NCI-H2029 treated with DMSO at 0.1 percent for 48 hours (cell line): ENCODE measurements around the gene CADPS.

ENCODE experiments used
- DNase-seq: peaks from one replicate; lab custom pipeline; 2025; lab: John Stamatoyannopoulos, UW

Gene CADPS

DNA sequence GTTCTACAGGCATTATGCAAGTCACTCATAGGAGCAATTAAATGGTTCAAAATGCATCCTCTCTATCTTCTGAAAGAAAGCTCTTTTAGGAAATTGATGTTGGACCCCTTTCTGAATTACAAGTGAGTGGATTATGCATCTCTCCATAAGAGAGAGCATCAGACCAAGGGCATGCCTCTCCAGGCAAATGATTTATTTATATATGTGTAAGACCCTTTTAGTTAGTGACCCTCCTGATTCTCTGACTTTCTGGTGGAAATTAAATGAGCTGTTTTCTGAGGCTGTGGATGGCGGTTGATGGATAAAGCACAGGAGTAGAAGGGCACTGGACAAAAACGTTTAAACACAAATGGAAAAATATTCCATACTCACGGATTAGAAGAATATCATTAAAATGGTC is 62.6 kb downstream of the CADPS start:
- DNase-seq: no peak

DNA sequence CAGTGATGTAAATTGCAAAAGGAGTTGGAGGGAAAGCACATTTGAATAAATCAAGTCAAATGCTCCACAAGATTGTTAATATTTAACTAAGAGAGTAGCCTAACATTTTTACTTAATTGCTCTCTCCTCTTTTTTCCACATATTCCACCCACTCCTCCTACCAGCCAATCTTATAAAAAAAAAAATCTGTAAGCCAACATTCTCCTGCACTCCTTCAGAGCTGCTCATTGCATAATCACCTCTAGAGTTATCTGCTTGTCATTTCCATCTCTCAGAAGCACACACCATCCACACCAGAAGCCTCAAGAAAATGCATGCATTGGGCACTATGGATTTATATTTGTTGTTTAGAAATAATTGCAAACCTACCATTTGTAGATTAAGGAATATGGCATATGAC is 64.1 kb downstream of the CADPS start:
- DNase-seq: no peak

DNA sequence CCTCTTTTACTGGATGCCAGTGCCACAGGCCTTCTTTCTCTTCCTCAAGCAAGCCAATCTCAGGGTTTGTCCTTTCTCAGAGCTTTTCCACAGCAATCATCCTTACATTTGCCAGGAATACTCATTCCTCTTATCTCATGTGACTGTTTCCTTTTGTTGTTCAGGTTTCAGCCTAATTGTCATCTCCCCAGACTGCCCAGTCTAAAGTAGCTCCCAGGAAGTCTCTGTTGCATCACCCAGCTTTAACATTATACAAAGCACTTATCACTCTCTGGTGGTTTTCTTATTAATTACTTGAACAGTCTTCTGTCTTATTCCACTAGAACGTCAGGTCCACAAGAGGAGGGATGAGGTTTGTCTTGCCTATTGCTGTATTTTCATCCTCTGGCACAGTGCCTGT is 65.8 kb downstream of the CADPS start:
- no peak for DNase-seq

DNA sequence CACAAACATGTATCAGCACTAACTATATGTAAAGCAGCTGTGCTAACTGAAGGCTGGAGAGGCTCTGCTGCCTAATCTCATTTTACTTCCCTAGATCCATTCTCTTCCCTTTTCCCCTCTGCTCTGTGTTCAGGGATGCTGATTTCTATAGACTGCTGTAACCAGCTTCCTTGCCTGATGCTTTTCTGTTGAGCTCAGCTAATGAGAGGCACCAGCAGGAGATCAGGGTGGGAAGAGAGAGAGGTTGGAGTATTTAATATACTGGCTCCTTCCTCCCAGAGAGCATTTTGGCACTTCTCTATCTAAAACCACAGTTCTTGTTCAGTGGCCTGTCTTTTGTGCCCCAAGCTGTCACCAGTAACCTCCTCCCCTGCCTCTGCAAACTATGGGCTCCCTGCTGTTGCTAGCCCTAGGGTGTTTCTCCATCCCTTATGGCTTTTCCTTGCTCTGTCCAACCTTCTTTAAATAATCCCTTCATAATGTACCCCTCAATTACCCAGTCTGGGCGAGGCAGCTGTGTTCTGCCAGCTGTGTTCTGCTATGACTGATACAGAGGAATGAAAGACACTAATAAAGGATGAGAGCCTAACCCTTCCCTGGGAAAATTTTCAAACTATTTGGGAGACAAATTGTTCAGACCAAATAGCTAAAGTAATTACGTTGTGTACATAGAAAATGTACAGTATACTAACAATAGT is 69.5 kb downstream of the CADPS start:
- no peak for DNase-seq

DNA sequence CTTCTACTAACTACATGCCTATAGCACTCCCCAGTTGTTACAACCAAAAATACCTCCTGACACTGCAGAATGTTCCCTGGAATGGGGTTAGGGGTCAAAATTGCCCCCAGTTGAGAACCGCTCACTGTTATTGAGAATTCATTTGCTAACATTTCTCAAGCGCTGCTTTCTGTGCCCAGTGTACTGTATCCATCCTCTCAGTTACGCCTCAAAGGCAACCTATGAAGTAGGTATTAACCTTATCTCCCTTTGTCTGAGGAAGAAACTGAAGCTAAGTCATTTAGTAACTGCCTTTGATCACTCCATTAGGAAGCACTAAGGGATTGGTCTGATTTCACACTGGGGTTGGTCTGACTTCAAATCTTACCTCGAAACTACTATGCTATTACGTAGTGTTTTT is 70.1 kb downstream of the CADPS start:
- DNase-seq: no peak

DNA sequence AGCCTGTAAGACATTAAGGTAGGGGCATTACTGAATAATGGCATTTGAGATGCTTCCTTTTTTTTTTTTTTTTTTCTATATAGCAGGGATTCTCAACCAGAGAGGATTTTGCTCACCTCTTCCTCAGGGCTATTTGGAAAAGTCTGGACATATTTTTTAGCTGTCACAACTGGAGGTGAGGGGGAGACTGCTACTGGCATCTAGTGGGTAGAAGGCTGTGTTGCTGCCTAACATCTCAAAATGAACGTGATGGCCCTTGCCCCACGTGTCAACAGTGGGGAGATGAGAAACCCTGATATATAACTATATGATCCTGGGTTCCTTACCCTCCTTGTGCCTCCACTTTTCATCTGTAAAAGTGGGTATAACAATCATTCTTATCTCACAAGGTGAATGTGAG is 71.9 kb downstream of the CADPS start:
- no peak for DNase-seq

DNA sequence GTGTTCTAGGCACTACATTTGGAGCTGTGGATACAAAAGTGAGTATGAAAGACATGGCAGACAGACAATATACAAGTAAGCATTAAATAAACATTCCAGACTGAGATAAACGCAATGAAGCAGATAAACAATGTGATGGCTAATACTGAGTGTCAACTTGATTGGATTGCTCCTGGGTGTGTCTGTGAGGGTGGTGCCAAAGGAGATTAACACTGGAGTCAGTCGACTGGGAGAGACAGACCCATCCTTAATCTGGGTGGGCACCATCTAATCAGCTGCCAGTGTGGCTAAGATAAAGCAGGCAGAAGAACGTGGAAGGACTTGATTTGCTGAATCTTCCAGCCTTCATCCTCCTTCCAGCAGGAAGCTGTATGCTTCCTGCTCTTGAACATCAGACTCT is 77.2 kb downstream of the CADPS start:
- no peak for DNase-seq

DNA sequence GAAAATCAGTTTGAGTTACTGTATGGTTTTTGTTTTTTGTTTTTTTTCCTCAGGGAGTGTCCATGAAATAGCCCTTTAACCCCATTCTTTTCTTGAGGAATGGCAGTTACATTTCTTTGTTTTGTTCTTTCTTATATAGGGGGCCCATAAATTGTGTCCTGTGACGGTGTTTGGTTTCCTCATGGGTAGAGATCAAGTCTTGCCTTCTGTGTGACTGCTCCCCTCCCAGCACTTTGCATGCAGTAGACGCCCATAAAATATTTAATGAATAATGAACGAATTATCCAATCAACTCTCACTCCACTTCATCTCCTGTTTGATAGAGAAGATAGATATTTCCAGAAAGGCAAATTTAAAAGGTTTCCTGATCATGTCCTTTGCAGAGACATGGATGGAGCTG is 78.1 kb downstream of the CADPS start:
- DNase-seq: no peak

DNA sequence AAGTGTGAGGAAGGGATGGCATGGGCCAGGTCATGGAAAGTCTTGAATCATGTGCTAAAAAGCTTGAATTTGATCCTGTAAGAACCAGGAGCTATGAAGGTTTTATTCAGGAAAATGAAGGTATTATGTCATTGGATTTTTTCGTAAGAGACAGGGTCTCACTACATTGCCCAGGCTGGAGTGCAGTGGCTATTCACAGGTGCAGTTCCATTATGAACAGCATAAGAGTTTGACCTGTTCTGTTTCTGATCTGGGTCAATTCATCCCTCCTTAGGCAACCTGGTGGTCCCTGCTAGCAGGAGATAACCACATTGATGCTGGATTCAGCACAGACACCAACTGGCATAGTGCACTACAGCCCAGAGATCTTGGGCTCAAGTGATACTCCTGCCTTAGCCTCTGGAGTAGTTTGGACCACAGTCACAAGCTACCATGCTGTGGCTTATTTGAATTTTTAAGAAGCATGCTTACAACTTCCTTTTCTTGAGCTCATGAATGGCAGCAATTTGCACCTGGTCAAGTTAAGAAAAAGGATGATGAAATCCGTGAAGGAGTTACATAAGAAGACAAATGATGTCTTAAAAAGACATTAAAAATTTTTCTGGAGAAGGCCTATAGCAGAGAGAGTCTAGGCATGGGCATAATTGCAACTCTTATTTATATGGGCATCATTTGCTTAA is 79.1 kb downstream of the CADPS start:
- DNase-seq: no peak

DNA sequence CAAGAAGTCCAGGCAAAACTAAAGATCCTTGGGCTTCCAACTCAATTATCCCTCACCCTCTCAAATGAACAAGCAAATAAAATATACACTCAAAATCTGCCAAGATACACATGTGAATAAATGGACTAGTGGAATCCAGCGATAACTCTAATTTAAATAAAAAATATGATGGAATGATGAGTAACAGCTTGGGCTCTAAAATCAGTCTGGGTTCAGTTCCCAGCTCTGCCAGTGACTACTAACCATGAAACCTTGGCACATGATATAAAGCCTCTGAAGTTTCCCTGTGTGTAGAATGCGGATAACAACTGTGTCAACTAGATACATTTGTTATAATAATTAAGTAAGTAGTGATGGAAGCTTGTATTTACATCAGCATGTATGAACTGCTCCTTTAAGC is 81.3 kb downstream of the CADPS start:
- DNase-seq: no peak

DNA sequence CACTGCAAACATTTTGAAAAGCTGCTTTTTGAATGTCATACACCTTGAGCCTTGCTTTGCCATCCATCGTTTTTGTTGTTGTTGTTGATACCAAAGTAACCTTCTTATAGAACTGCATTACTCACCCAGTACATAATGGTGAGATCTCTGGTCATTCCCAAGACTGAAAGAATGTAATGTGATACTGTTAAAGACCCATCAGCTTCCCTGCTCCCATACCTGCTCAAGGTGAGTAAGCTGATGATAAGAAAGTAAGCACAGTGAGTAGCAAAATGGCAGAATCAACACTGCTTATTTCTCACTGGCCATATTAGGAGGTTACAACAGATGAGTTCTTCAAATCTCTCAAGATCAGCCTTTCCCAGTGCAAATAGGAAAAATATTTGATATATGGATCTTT is 89.8 kb downstream of the CADPS start:
- no peak for DNase-seq

DNA sequence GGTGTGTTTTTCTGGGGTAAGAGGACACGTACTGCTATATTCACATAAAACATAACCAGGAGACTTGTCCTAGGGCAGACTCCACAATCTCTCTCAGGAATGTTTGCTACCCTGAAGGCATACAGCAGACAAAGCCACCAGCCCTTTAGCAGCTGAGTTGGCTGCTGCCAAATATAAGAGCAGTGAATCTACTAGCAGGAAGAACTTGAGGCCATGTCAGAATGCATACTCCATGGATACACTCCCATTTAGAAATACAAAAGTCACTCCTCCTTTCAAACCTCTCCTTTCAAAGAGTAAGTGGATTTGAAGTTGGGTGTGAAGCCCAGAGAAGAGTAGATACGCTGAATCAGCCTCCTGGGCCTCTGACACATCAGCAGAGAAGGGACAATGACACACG is 94.1 kb downstream of the CADPS start:
- no peak for DNase-seq

DNA sequence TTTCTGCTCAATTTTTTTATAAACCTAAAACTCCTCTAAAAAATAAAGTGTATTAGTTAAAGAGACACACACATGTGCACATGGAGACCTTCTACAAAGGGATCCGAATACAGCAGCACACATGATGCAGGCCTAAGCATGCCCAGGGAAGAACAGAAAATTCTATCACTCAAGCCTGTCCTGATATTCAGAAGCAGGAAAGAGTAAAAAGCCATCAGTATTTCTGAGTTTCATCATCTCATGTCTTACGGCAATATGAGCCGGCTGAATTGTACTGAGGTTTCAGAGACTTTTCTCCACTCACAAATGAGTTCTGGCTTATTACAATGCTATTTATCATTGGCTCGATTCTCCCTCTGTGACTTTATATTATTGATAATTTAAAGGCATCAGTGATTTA is 97.5 kb downstream of the CADPS start:
- DNase-seq: no peak

DNA sequence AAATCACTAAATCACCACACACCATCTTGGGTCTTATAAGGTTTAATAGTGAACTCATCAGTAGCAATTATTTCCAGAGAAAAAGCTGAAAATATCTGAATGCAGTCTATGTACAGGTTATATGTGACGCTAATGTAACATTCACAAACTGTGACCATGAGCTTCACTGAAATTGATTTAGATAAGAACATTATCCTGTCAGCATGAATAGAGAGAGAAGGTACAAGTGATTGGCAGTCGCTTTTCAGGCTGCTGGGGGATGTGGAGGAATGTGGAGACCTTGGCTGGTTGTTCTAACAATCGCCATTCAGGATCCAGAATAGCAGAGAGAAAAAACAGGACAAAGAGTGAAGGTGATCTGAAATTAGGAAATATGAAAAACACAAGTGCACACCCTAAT is 98.1 kb downstream of the CADPS start:
- no peak for DNase-seq

DNA sequence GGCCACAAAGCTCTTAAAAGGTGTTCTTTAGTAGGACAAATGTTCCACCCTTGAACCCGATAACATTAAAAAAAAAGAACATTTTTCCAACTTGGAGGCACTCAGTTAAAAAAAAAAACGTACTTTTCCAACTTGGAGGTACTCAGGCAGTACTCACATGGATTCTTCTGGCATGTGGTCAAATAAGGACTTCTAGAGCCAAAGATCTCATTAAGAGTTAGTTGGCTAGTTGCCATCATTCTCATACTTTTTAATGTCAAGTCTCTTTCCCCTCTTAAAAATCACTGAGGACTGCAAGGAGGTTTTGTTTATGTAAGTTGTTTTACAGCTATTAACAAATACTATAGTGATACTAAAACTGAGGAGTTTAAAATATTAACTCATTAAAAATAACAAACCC is 101.0 kb downstream of the CADPS start:
- DNase-seq: no peak

DNA sequence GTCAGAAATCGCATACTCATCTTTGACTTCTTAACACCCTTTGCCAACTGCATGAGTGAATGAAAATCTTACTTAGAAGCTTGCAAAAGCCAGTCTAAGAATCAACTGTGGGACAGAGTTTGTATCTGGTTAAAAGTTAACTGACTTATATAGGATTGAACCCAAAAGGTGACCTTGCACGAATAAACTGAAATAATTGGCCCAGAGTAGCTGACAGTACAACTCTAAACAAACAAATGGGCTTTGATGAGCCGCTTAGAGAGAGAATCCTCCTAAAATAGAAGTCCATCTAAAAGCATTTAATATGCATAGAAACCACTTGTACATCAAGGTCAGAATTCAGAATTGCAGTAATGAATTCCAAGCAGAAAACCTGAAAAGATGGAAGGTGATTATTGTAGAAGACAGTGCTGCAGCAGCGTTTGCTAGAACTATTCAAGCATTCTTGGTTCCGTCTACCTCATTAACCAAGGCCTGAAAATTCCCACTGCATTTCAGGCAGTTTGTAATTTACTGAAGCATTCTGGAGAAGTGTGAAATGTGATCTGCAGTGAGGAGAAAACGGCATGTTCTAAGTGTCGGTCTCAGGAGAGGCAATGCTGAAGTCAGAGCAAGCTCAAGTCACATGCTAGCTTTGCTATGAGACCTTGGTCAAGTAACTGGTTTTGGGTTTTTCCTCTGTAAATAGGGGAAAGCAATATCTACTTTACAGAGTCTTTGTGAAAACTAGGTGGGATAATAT is 103.7 kb downstream of the CADPS start:
- DNase-seq: no peak

DNA sequence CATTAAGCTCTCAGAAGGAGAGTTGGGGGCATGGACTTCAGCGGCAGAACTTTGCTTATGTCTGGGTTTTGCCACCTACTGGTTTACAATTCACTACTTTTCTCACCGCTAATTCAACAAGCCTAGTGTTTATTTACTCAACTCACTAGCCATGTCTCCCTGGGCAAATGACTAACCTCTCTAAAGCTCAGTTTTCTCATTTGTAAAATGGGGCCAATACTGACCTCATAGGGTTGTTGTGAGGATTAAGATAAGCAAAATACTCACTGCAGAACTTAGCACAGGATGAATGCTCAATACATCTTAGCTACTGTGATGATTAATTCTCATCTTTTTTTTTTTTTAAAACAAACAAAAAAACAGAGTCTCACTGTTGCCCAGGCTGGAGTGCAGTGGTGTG is 106.3 kb downstream of the CADPS start:
- no peak for DNase-seq

DNA sequence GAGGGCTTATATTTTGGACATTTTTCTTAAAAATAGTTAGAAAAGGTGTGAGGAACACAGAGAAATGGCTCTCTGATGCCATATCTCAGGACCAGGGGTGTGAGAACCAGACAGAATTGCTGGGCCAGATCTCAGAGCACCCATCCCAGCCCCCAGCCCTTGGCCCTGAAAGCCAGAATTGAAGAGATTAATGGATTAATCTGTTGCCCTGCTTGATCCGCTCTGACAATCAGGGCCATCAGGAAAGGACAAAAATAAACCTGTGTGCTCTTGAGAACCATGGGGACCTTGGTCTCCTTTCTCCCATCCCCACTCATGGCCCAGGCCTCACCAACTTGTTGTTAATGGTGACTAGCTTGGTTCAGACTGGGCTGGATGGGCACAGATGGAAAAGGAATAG is 113.5 kb downstream of the CADPS start:
- no peak for DNase-seq

DNA sequence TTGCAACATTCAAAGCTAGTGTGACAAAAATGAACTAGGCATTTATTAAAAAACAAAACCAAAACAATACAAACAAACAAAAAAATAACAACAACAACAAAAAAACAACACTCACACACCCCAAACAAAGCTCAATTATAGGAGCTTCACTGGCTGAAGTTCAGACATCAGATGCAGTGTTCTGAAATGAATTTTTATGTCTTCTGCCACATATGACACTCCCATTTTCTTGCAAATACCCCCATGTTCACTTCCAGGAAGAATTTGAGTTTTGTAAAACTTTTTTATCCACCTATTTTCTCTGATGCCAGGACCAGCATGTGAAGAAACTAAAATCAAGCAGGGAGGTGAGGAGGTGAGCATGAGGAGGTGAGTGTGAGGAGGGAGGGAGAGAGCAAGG is 113.9 kb downstream of the CADPS start:
- DNase-seq: no peak

DNA sequence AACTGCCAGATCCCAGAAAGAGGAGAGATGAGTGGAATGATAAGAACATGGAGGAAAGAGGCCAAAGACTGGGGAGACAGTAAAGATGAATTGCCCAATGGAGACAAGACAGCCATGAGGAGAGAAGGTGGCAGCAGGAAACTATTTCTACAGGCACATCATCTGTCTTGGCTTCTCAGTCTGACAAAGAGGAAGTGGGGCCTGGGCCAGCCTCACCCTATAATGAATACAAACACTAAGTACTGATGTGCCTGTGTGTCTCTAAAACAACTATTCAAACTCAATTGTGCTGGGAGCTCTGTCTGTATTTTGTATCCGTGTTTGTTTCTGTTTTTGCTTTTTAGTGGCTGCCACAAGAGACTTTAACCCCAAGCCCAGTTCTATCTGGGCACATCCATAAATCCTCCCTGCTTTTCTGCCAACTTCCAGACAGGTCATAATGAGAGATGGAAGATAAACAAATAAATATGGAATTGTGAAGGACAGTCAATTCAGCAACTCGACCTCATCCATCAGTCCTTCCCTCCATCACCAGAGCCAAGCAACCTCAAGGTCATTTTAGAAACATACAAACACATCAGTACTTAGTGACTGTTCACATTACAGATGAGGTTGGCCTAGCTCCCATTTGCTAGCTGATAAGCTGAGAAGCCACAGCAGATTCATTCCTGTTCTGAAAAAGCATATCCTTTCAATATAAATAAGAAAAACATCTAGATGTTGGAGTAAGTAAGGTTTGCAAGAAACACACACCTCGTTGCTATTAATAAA is 116.7 kb downstream of the CADPS start:
- DNase-seq: no peak

DNA sequence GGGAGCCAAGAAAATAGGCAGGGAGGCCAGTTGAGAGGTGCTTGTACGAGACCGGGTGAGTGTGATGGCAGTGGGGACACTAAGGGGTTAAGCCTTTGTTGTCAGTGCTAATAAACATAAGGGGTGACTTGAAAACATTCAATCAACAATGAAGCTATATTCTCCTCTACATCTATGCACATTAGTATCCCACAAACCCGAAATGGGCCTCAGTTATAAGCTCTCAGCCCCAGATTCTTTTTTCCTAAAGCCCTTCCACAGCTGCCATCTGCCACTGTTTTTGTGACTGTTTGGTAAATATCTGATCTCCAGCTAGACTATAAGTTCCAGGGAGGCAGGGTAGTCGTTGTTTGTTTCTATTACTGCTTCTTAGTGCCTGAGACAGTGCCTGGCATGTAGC is 118.2 kb downstream of the CADPS start:
- no peak for DNase-seq

DNA sequence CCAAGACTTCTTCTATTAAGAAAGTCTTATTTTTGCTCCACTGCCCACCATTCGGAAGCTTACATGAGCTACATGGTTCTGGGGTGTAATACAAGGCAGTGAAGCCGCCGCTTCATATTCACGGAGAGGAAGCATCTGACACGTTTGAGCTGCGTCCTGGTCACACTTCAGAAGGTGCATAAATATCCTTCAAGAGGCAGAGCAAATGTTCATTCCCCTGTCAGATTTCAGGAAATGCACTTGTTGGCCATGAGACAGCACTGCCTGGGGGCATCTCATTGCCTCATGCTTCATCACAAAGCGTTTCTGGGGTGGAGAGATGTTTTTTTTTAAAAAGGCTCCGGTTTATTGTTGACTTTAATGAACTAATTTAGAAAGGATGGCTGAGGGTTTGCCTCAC is 119.9 kb downstream of the CADPS start:
- peak; percentile 10 for DNase-seq

DNA sequence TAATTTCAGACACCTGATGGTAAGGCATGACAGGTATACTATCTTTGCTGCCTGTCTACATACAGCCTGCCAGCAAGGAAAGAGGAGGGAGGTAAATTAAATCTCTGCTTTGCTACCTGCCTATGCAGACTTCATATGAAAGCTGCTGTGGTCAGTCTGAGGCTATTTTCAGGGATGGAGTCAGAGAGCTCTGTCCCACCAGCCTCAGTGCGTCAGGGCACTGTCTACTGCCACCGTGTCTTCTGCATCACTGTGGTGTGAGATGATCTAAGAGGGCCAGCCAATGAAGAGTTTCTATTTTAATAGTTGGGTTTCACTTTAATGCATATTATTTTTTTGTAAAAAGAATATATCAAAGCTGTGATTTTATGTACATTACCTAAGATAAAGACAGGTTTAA is 125.6 kb downstream of the CADPS start:
- DNase-seq: no peak
